GM12892 (cell line): ENCODE measurements around the gene LSAMP.

ENCODE experiments used
- POLR2A ChIP-seq: IDR thresholded peaks from 2 replicates; pipeline ENCODE4 v1.6.1; 2011; ENCODE audit warnings: low read depth, low read length, control low read depth
- POLR2AphosphoS5 ChIP-seq: IDR thresholded peaks from 2 replicates; pipeline ENCODE4 v1.6.1; 2011; ENCODE audit warnings: low read depth, low read length, control low read depth
- TAF1 ChIP-seq: IDR thresholded peaks from 2 replicates; pipeline ENCODE4 v1.6.1; 2011; ENCODE audit warnings: low read depth, mild to moderate bottlenecking, control low read depth, low read length, borderline replicate concordance

DNA sequence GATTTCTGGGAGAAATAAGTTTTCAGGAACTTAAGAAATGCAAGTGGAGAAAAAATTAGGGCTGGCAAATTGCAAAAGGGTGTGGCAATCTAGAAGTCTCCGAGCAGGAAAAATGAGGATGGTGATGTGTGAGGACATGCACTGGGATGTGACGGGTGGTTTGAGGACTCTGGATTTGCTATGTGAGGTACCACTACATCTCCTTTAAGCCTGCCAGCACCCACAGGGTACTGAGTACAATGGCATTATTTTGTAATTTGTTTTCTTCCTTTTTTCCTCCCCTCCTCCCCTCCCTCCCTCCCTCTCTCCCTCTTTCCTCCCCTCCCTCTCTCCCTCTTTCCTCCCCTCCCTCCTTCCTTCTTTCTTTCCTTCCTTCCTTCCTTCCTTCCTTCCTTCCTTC, 584.5 kb downstream of the LSAMP start:
- TF ChIP-seq POLR2A (no peak), POLR2AphosphoS5 (no peak), TAF1 (no peak)
